Neural cell (in vitro differentiated cells): ENCODE results near the gene NLN. TPM values are rescaled to one million over a fixed set of nuclear protein-coding genes. Genes with fewer than 3 reads are reported as not detected.

Experiments used
- H2AFZ ChIP-seq: fragments of 200-600, 300-800 bp; sonication (generic), shearing (Covaris generic); 2 replicates; pipeline ENCODE4 v1.6.0; 2014; ENCODE audit warnings: low read depth, mild to moderate bottlenecking, antibody characterized with exemption, low read length, moderate library complexity
- H3F3A ChIP-seq: fragments of 200-600 bp; shearing (Covaris generic); 2 replicates; pipeline ENCODE4 v1.6.1; 2016; ENCODE audit warnings: mild to moderate bottlenecking, moderate library complexity, mixed read lengths, antibody characterized with exemption, low read length; ENCODE audit not compliant: insufficient read depth, poor library complexity, severe bottlenecking
- H3K27ac ChIP-seq: fragments of 200-600, 300-800 bp; sonication (generic), shearing (Covaris generic); 2 replicates; pipeline ENCODE4 v1.5.1; 2014; ENCODE audit warnings: mild to moderate bottlenecking, low read length, moderate library complexity
- H3K27me3 ChIP-seq: fragments of 300-800, 200-600 bp; sonication (generic), shearing (Covaris generic); 2 replicates; pipeline ENCODE4 v1.6.0; 2014; ENCODE audit warnings: mild to moderate bottlenecking, low read depth, low read length, moderate library complexity; ENCODE audit not compliant: insufficient read depth
- H3K36me3 ChIP-seq: fragments of 300-800, 200-600 bp; sonication (generic), shearing (Covaris generic); 2 replicates; pipeline ENCODE4 v1.5.1; 2014; ENCODE audit warnings: mild to moderate bottlenecking, antibody characterized with exemption, low read length, moderate library complexity; ENCODE audit not compliant: insufficient read depth
- H3K4me2 ChIP-seq: fragments of 300-800, 200-600 bp; sonication (generic), shearing (Covaris generic); 2 replicates; pipeline ENCODE4 v1.6.0; 2014; ENCODE audit warnings: mild to moderate bottlenecking, low read length
- H3K4me3 ChIP-seq: fragments of 300-800, 200-600 bp; sonication (generic), shearing (Covaris generic); 2 replicates; pipeline ENCODE4 v1.5.1; 2014; ENCODE audit warnings: mild to moderate bottlenecking, low read length, moderate library complexity
- H3K79me2 ChIP-seq: fragments of 200-600 bp; shearing (Covaris generic); replicated peaks from 2 replicates; pipeline ENCODE4 v1.6.0; 2014; ENCODE audit warnings: mild to moderate bottlenecking, low read length, moderate library complexity; ENCODE audit not compliant: insufficient read depth
- H3K9ac ChIP-seq: fragments of 300-800, 200-600 bp; sonication (generic), shearing (Covaris generic); 2 replicates; pipeline ENCODE4 v1.6.1; 2016; ENCODE audit warnings: mild to moderate bottlenecking, low read length, mixed read lengths
- H3K9me2 ChIP-seq: fragments of 200-600 bp; shearing (Covaris generic); 2 replicates; pipeline ENCODE4 v1.6.1; 2016; ENCODE audit warnings: mild to moderate bottlenecking, low read length, mixed read lengths; ENCODE audit not compliant: insufficient read depth
- H3K9me3 ChIP-seq: fragments of 200-600, 300-800 bp; sonication (generic), shearing (Covaris generic); 2 replicates; pipeline ENCODE4 v1.6.1; 2016; ENCODE audit warnings: mild to moderate bottlenecking, mixed run types, low read length, moderate library complexity, mixed read lengths
- H4K20me1 ChIP-seq: fragments of 200-600 bp; shearing (Covaris generic); 2 replicates; pipeline ENCODE4 v1.6.1; 2016; ENCODE audit warnings: mild to moderate bottlenecking, mixed run types; ENCODE audit not compliant: insufficient read depth
- CTCF ChIP-seq: fragments of 450-650 bp; IDR thresholded peaks from 2 replicates; pipeline ENCODE4 v1.5.1; 2014; ENCODE audit warnings: antibody characterized with exemption, mild to moderate bottlenecking, moderate library complexity; ENCODE audit not compliant: poor library complexity, severe bottlenecking
- EP300 ChIP-seq: fragments of 450-650 bp; conservative IDR thresholded peaks from 2 replicates; pipeline ENCODE4 v1.6.1; 2014; ENCODE audit warnings: antibody characterized with exemption, mild to moderate bottlenecking, moderate library complexity; ENCODE audit not compliant: poor library complexity, severe bottlenecking
- EZH2 ChIP-seq: fragments of 200-600, 300-800 bp; shearing (Covaris generic), sonication (generic); IDR thresholded peaks from 2 replicates; pipeline ENCODE4 v1.6.1; 2014; ENCODE audit warnings: antibody characterized with exemption, low read length, borderline replicate concordance, mild to moderate bottlenecking; ENCODE audit not compliant: insufficient read depth, poor library complexity, severe bottlenecking
- MXI1 ChIP-seq: fragments of 450-650 bp; conservative IDR thresholded peaks from 2 replicates; pipeline ENCODE4 v1.6.1; 2014; ENCODE audit warnings: antibody characterized with exemption, mild to moderate bottlenecking; ENCODE audit not compliant: poor library complexity, severe bottlenecking
- POLR2AphosphoS5 ChIP-seq: IDR thresholded peaks from 2 replicates; pipeline ENCODE4 v1.6.1; 2012
- RAD21 ChIP-seq: fragments of 450-650 bp; conservative IDR thresholded peaks from 2 replicates; pipeline ENCODE4 v1.6.1; 2014; ENCODE audit warnings: antibody characterized with exemption, mild to moderate bottlenecking, moderate library complexity
- REST ChIP-seq: IDR thresholded peaks from 2 replicates; pipeline ENCODE4 v1.6.1; 2012; ENCODE audit warnings: borderline replicate concordance
- SMC3 ChIP-seq: fragments of 450-650 bp; conservative IDR thresholded peaks from 2 replicates; pipeline ENCODE4 v1.6.1; 2014; ENCODE audit warnings: antibody characterized with exemption, mild to moderate bottlenecking, moderate library complexity; ENCODE audit not compliant: poor library complexity
- TAF1 ChIP-seq: IDR thresholded peaks from 2 replicates; pipeline ENCODE4 v1.6.1; 2012; ENCODE audit warnings: low read depth
- polyA plus RNA-seq: library from polyadenylated mRNA; depleted of rRNA; stranded (reverse); fragments of >200 nt; gene quantifications from 2 replicates; pipeline ENCODE4 v1.2.3, GENCODE V29; 2014

Gene NLN
- polyA plus RNA-seq, 1 donor from 2014 or later, result 18.7 TPM

GRCh38 chr5:65808818-65809217 lies 86.8 kb downstream of the NLN start:
- Histone ChIP-seq H2AFZ (no peak overlapping the region), H3F3A (no peaks in the 10 kb centered on the region), H4K20me1 (no peaks in the 10 kb centered on the region), H3K9ac (no peak overlapping the region), H3K36me3 (peaks cover 3% of the 10 kb centered on the region), H3K27ac (no peak overlapping the region), H3K9me3 (no peaks in the 10 kb centered on the region), H3K9me2 (no peaks in the 10 kb centered on the region), H3K27me3 (no peaks in the 10 kb centered on the region), H3K79me2 (no peaks in the 10 kb centered on the region), H3K4me3 (no peak overlapping the region), H3K4me2 (no peak overlapping the region)
- TF ChIP-seq REST (no peak), POLR2AphosphoS5 (no peak), EZH2 (no peak)

GRCh38 chr5:65809817-65810531 lies 88.0 kb downstream of the NLN start:
- no peaks in the 10 kb centered on the region for H3F3A ChIP-seq
- no peaks in the 10 kb centered on the region for H3K79me2 ChIP-seq
- no peaks in the 10 kb centered on the region for H3K27me3 ChIP-seq
- no peak overlapping the region for H3K4me3 ChIP-seq
- TF ChIP-seq MXI1 (no peak), POLR2AphosphoS5 (no peak), SMC3 (no peak)
- no peaks in the 10 kb centered on the region for H3K36me3 ChIP-seq
- no peaks in the 10 kb centered on the region for H4K20me1 ChIP-seq
- no peaks in the 10 kb centered on the region for H3K9me3 ChIP-seq
- no peaks in the 10 kb centered on the region for H3K9me2 ChIP-seq
- H3K4me2 ChIP-seq, result no peak overlapping the region
- no peak overlapping the region for H2AFZ ChIP-seq
- no peak overlapping the region for H3K9ac ChIP-seq
- no peak overlapping the region for H3K27ac ChIP-seq

GRCh38 chr5:65811004-65811403 lies 89.0 kb downstream of the NLN start:
- no peaks in the 10 kb centered on the region for H3K9me3 ChIP-seq
- no peak overlapping the region for H3K9ac ChIP-seq
- no peak overlapping the region for H3K27ac ChIP-seq
- H3K4me3 ChIP-seq, result no peak overlapping the region
- no peaks in the 10 kb centered on the region for H3K36me3 ChIP-seq
- H3K4me2 ChIP-seq, result no peak overlapping the region
- no peaks in the 10 kb centered on the region for H3K27me3 ChIP-seq
- H3K9me2 ChIP-seq, result no peaks in the 10 kb centered on the region
- H3K79me2 ChIP-seq, result no peaks in the 10 kb centered on the region
- no peaks in the 10 kb centered on the region for H4K20me1 ChIP-seq
- no peaks in the 10 kb centered on the region for H3F3A ChIP-seq
- TF ChIP-seq RAD21, result no peak
- no peak for TF ChIP-seq MXI1
- TF ChIP-seq EZH2, result no peak
- TF ChIP-seq POLR2AphosphoS5, result no peak
- TF ChIP-seq CTCF, result no peak
- TF ChIP-seq SMC3, result no peak
- TF ChIP-seq TAF1, result no peak
- TF ChIP-seq REST, result no peak
- TF ChIP-seq EP300, result no peak
- H2AFZ ChIP-seq, result no peak overlapping the region
